Measurements from ENCODE around the gene AVPR1B.

Gene AVPR1B, protein sequence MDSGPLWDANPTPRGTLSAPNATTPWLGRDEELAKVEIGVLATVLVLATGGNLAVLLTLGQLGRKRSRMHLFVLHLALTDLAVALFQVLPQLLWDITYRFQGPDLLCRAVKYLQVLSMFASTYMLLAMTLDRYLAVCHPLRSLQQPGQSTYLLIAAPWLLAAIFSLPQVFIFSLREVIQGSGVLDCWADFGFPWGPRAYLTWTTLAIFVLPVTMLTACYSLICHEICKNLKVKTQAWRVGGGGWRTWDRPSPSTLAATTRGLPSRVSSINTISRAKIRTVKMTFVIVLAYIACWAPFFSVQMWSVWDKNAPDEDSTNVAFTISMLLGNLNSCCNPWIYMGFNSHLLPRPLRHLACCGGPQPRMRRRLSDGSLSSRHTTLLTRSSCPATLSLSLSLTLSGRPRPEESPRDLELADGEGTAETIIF

DNA sequence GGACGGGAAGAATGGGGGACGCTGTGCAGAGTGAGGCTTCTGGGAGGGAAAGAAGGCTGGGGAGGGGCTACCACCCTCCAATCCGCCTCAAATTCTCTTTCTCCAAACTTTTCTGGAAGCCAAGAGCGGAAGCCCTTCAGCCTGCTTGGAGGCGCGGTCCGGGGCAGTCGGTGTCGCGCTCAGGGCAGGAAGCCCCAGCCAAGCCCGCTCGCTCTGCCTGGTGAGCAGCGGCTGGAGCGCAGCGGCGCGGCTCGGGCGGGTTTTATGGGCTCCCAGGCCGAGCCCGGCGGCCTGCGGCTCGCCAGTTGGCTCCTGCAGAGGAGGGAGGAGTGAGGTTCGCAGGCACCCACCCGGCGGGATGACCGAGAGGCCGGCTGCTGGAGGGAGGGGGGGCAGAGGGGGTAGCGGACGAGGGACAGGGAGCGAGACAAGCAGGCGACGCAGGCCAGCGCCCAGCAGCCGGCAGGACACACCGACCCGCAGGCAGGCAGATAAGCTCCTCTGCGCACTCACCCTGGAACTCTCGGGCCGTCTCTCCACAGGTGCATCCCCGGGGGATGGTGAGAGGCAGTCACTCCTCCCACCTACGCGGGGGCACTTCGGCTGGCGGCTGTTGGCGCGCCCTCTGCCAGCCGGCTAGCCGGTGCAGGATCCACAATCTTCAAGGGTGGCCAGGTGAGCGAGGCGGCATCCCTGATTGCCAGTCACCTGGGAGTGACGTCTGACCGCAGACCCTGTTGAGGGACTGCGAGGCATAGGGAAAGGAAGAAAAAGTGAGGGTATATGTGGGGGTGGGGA is at the start of gene AVPR1B:
TSS of gene AVPR1B (minus strand) at position 238 of the 798 bp plus-strand sequence. CDS start 498 bp downstream, outside the sequence.
- DNase-seq (ENCODE audit: low read depth, low spot score) = no peak

DNA sequence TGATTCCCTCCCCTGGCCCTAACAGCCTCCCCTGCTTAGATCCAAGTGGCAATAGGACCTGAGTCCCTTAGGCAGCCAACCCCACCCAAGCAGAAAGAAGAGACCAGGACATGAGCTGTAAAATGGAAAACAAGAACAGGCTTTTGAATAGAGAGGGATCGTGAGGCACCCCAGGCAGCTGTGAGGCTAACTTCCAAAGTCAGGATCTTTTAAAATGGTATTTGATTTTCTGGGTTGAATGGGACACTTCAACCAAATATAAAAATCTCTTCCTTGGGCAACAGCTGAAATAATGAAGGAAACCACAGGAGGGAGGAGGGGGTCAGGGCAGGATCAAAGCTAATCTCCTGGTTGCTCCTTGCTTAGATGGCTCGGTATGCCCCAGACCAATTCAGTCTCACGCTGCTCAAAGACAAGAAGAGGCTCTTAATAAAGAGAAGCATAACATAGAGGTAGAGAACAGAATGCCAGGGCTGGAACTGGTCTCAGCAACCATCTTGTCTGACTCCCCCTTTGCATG is 28.6 kb upstream of the AVPR1B start:
- DNase-seq (ENCODE audit: low read depth, low spot score) = peak; percentile 6

DNA sequence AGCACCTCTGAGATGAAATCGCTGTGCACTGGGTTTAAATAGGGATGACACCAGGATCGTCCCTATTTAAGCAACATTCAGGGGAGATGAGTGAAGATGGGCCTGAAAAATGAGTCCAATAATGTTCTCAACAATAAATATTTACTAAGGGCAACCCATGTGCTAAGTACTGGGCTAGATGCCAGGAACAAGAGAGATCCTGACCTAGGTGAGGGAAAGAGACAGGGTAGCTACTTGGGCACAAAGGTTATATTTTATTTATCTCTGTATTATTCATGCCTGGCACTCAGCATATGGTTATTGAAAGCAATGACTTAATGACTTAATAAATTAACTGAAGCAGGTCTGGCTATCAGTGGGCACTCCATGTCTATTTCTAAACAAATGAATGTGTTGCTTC is 27.4 kb upstream of the AVPR1B start:
- no peak for DNase-seq (ENCODE audit: low read depth, low spot score)

DNA sequence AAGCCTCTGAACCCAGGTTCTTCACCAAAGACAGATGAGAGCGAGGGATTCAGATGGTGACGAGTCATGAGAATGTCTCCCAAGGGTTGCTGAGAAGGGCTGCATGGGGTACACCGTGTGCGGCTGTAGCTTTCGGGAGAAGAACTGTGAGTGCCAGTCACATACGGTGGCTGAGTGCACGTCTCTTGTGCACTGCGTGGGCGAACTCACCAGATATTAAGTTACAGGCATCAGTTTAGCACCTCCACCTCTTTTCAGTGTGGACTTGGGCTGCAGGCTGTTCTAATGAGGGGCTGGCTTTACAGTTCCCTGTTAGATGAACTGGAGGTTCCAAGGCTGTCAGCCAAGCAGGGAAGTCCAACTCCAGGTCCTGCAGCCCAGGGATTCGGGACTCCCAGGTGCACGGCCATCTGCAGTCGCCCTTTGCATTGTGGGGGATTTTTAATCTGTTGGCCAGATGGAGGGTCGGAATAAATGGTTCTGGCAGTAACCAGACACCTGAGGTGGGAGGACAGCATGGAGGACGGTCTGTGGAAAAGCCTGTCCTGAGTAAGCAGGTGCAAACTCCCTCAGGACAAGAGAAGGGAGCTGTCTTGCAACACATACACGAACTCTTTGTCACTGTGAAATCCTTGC is 26.5 kb upstream of the AVPR1B start:
- DNase-seq (ENCODE audit: low read depth, low spot score) = no peak

DNA sequence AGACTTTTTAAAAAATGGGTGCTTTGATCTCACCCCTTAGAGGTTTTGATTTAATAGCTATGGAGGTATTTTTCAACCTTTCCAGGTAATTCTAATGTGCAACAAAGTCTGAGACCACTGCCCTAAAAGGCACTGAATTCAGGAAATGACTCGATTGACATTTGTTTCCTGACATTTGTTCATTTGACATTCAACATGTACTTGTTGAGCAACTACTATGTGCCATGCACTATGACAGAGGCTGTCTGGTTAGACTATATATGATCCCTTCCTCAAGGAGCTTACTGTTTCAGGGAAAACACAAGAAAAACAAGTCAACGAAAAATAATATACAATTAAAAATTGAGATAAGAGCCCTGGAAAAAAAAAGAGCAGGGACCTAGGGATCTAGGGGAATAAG is 25.6 kb upstream of the AVPR1B start:
- DNase-seq (ENCODE audit: low read depth, low spot score) = no peak

DNA sequence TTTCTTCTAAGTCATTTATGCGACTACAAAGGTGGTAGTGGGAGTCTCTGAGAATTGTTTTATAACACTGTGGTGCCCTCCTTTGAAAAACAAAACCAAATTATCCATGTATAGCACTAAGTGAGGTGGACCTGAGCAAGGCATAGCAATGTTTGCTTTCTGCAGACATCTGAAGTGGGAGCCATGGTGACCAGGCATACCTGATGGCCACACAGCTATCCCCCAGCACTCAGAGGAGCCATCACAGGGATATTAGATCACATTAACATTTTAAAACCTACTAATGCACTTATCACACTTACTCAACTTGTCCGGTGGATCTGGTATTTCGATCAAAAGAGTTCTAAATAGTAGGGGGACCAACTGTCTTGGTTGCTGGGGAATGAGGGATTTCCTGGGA is 24.8 kb upstream of the AVPR1B start:
- DNase-seq (ENCODE audit: low read depth, low spot score) = no peak

DNA sequence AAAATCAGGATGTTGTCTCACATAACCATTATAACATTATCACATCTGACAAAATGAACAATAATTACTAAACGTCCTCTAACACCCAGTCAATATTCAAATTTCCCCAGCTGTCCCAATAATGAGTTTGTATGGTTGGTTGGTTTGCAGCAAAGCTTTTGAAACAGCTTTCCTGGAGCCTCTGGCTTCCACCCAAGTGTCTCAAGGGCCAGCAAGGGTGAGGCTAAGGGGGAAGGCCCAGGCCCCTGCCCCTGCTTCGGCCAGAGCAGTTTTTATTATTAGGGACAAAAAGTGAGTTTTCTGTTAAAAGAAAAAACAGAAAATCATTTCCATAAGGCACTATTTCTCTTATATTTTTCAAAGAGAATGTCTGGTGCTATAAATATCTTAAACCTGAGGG is 19.1 kb upstream of the AVPR1B start:
- no peak for DNase-seq (ENCODE audit: low read depth, low spot score)

DNA sequence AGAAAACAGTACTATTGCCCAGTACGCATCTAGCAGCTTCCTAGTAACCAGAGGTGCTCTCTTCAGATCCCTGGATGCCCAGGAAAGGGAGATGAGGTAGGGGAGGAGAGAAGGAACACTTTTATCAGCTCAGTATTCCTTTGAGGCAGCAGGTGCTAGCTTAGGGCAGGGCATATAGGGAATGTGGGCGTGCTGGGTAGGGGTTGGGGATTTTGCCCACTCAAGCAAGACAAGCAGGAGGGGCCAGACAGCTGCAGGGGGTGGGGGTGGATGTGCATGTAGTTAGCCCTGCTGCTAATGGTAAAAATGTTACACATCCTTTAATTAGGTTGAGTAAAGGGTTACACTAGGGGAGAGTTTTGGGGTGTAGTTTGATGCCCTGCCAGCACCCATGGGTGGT is 18.1 kb upstream of the AVPR1B start:
- no peak for DNase-seq (ENCODE audit: low read depth, low spot score)

DNA sequence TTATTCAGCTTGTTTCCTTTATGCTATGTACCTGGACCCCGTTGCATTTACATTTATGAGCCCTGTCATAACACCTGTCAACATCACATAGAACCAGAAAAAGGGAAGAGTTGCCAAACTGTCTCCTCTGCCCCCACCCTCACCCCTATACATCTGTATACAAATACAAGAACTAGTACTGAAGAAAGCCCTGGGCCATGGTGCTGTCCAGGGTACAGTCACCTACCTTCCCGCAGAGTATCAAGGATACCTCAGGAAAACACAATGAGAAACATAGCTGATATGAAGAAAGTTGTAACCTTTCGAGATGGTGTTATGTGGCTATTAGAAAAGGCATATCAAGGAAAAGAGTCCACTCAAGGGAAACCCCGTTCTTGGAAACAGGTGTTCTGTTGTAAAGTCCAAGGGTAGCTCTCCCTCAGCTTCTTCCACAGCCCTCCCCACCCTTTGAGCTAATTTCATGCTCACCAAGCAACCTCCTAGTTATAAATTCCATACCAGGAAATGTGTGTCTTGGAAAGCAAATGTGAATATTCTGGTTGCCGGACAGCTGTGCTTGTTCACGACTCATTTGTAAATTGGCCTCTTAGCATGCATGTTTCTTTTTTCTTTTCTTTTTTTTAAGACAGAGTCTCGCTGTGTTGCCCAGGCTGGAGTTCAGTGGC is 16.7 kb upstream of the AVPR1B start:
- DNase-seq (ENCODE audit: low read depth, low spot score) = no peak

DNA sequence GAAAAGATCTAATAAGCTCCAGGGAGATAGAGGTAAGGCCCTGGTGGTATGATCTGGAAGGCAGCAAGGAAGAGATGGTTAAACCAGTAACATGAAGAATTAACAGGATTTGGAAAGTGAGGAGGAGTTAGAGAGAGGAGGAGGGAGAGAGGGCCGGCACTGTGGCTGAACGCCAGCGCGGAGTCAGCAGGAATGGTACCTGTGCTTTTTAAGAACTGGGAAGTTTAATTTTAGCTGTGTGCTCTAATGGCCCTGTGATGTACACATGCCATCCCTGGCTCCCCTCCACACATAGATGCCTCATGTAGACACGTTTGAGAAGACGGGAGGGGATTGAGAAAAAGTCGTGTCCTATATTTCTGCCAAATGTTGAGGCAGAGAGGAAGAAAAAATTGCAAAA is 13.8 kb upstream of the AVPR1B start:
- DNase-seq (ENCODE audit: low read depth, low spot score) = no peak

DNA sequence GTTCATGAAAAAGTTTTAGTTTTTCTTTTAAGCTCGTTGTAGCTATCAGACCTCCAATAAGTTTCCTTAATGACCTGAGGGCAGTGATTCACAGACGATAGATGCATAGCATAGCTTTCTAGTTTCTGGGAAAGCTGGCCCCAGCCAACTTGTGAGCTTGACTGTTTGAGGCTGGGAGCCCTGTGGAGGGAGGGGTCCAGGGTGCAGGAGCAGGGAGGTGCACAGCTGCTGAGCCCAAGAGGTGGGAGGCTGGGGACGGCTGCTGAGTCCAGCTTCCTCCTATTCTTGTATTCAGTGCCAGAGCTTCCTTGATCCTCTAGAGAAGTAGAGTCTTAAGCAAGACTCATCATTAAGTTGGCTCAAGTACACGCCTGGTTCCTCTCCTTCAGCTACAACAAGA is 11.0 kb upstream of the AVPR1B start:
- DNase-seq (ENCODE audit: low read depth, low spot score) = no peak

DNA sequence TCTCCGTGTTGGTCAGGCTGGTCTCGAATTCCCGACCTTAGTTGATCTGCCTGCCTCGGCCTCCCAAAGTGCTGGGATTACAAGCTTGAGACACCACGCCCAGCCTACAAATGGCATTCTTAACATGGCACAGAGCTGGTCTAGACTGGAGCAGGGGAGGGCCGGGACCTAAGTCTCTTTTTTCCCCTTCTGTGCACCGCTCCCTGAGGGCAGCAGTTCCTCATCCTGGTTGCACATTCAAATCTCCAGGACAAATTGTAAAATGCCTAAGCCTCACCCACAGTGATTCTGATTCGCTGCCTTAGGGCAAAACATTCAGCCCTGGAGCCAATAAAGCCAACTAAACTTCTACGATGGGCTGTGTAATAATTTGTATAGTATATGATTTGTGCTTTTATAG is 10.1 kb upstream of the AVPR1B start:
- DNase-seq (ENCODE audit: low read depth, low spot score) = no peak

DNA sequence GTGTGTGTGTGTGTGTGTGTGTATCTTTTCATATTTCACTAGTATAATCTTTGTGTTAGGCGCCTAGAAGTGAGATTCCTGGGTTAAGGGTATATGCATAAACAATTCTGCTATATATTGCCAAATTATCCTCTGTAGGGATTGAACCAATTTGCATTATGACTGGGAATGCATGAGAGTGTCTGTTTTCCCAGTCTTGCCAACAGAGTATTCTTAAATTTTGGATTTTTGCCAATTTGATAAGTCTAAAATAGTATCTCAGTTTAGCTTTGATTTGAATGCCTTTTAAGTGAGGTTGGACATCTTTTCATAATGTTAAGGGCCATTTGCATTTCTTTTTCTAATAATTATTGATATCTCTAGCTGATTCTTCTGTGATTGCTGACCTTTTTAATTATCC is 8.2 kb upstream of the AVPR1B start:
- no peak for DNase-seq (ENCODE audit: low read depth, low spot score)

DNA sequence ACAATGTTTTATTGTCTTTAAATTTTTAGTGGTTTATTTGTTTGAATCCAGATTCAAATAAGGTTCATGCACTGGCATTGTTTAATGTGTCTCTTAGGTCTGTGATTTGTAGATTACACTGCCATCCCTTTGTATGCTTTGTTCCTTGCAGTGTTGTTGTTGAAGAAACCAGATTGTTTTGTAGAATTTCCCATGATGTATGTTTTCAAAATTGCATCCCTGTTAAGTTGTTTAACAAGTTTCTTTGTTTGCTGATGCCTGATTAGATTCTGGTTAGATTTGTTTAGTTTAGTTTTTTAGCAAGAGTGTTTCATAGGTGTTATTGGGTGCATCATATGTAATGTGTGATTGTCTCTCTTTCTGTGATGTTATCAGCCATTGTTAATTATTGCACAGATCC is 5.5 kb upstream of the AVPR1B start:
- no peak for DNase-seq (ENCODE audit: low read depth, low spot score)

DNA sequence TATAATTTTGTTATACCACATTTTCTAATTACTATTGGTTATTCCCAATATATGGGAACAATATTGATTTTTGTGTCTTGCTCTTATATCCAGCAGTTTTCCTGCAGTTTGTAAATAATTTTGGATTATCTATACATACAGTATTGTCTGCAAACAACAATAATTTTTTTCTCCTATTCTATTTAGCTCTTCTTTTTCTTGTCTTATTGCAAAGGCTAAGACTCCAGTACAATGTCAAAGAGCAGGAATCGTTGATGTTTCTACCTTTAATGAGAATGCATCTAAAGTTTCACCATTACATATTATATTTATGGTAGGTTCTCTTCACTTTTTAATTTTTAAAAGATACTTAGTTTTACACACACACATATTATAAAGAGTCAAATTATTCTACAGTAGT is 4.1 kb upstream of the AVPR1B start:
- no peak for DNase-seq (ENCODE audit: low read depth, low spot score)

DNA sequence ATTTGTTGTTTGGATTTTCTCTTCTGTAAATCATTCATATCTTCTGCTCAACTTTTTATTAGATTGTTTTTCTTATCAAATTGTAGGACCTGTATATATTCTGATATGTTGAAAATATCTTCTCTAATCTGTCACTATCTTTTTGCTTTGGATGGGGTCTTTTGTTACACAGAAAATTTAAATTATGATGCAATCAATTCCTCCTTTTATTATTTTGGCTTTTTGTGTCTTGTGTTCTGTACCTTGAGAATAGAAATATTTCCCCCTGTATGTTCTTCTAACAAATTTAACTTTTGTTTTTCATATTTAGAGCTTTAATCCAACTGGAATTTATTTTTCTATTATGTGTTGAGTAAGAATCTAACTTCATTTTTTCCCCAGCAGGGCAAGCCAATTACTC is 3.2 kb upstream of the AVPR1B start:
- no peak for DNase-seq (ENCODE audit: low read depth, low spot score)

DNA sequence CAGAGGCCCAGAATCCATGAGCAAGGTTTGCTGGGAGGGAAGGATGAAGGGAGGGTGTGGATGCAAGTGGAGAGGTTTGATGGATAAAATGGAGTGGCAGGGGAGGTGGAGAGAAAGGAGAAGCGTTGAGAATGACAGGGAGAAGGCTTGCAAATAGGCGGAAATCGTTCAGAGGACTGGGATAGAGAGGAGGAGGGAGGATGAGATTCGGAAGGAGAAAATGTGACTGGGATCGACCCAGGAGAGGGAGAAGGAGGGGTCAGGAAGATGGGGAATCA is 376 bp downstream of the AVPR1B start:
- DNase-seq (ENCODE audit: low read depth, low spot score) = no peak

DNA sequence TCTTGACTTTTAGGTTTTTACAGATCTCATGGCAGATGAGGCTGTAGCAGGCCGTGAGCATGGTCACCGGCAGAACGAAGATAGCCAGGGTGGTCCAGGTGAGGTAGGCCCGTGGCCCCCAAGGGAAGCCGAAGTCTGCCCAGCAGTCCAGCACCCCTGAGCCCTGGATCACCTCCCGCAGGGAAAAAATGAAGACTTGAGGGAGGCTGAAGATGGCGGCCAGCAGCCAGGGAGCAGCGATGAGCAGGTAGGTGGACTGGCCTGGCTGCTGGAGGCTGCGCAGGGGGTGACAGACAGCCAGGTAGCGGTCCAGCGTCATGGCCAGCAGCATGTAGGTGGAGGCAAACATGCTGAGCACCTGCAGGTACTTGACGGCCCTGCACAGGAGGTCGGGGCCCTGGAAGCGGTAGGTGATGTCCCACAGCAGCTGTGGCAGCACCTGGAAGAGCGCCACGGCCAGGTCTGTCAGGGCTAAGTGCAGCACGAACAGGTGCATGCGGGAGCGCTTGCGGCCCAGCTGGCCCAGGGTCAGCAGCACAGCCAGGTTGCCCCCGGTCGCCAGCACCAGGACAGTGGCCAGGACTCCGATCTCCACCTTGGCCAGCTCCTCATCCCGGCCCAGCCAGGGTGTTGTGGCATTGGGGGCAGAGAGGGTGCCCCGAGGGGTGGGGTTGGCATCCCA is 856 bp downstream of the AVPR1B start:
- no peak for DNase-seq (ENCODE audit: low read depth, low spot score)

DNA sequence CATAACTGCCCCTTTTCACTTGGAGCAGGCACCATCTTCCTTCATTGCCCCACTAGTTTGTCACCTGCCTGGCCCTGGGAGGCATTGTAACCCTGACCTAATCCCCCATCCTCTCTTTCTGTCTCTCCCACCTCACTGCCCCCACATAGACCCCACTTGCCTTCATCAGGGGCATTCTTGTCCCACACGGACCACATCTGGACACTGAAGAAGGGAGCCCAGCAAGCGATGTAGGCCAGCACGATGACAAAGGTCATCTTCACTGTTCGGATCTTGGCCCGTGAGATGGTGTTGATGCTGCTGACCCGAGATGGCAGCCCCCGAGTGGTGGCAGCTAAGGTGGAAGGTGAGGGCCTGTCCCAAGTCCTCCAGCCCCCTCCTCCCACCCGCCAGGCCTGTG is 1.4 kb downstream of the AVPR1B start:
- DNase-seq (ENCODE audit: low read depth, low spot score) = no peak

DNA sequence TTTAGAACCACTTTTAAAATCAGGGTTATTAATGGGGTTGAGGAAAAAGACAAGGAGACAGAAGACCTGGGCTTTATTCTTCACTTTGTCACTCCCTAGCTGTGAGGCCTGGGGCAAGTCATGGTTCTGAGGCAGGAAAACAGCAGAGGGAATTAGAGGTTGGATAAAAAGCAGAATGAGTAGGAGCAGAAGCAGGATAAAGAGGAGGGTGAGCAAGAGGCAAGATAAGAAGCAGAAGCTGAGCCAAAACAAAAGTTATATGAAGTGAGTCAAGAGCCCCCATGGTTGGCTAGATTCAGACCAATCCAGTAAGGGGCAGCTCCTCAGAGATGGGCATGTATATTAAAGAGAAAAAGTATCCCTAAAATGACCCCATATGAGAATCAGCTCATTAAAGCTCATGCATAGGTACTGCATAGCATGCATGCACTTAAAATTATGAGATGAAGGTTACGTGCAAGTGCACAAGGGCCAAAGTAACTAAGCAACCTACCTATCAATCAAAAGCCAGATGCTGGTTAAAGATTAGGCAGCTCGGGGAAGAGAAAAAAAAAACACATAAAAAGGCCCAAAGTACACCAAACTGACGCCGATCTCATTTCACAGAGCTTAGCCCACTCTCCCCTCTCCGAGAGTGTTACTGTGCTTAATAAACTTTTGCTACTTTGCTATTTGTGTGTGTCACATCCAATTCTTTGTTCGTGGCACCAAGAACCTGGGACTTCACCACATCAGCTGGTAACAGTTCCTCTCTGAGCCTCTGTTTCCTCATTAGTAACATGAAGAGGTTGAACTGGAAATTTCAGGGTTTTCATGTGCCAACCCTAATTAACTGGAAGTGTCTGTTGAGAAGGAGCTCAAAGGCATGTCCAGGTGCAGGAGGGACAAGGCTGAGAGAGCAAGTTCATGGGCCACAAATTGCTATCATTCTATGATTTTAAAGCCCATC is 2.2 kb downstream of the AVPR1B start:
- no peak for DNase-seq (ENCODE audit: low read depth, low spot score)
